Measurements from ENCODE around the gene AXIN1.

- TF ChIP-seq, protein P1, sequence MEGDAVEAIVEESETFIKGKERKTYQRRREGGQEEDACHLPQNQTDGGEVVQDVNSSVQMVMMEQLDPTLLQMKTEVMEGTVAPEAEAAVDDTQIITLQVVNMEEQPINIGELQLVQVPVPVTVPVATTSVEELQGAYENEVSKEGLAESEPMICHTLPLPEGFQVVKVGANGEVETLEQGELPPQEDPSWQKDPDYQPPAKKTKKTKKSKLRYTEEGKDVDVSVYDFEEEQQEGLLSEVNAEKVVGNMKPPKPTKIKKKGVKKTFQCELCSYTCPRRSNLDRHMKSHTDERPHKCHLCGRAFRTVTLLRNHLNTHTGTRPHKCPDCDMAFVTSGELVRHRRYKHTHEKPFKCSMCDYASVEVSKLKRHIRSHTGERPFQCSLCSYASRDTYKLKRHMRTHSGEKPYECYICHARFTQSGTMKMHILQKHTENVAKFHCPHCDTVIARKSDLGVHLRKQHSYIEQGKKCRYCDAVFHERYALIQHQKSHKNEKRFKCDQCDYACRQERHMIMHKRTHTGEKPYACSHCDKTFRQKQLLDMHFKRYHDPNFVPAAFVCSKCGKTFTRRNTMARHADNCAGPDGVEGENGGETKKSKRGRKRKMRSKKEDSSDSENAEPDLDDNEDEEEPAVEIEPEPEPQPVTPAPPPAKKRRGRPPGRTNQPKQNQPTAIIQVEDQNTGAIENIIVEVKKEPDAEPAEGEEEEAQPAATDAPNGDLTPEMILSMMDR (IDR thresholded peaks at IDR 0.05) = no peak
- TF ChIP-seq POLR2A (IDR thresholded peaks at IDR 0.05) = no peak
Observed at GRCh38 chr16:265711-266110, 86.8 kb downstream of the AXIN1 start.

Data from thyroid gland (tissue), 4 donors.